H1 (cell line): ENCODE data around the gene ITPK1. TPM values are rescaled to one million over a fixed set of nuclear protein-coding genes. Genes with fewer than 3 reads are reported as not detected.
A peak's percentile ranks its signal among the peaks of the same experiment; 100 is the strongest.

Experiments
- CTCF ChIA-PET: fragments of 300-600 bp; sonication (Branson Sonifier 250); formaldehyde crosslinking; loops from one replicate; lab custom pipeline; 2021; ENCODE audit not compliant: partially characterized antibody; lab: Charles Lee
- POLR2A ChIA-PET: fragments of 300-600 bp; sonication (Branson Sonifier 250); formaldehyde crosslinking; loops from one replicate; lab custom pipeline; 2021; ENCODE audit warnings: inconsistent platforms; ENCODE audit not compliant: partially characterized antibody; lab: Charles Lee
- DNase-seq, 2 experiments: peaks; one replicate each; pipeline versions ENCODE4 v3.0.0 to v3.0.0-alpha.2; 2010 to 2022; ENCODE audit warnings: low spot score in 2 of 2, low read depth in 1 of 2, mixed read lengths in 1 of 2
- FAIRE-seq: peaks from 2 replicates; lab custom pipeline; 2011; peaks lifted over from hg19 to GRCh38; lab: Jason Lieb, UNC
- H2AFZ ChIP-seq: 2 replicates; pipeline ENCODE4 v1.8.1; 2012; ENCODE audit warnings: low read length, inconsistent platforms
- H2AK5ac ChIP-seq: 2 replicates; pipeline ENCODE4 v1.6.1; 2013; ENCODE audit warnings: low read depth, low read length
- H2BK120ac ChIP-seq: replicated peaks from 2 replicates; pipeline ENCODE3; 2013; ENCODE audit warnings: low read depth, low read length, inconsistent platforms
- H2BK12ac ChIP-seq: 2 replicates; pipeline ENCODE4 v1.6.1; 2013; ENCODE audit warnings: low read depth, low read length
- H2BK15ac ChIP-seq: 2 replicates; pipeline ENCODE4 v1.6.1; 2013; ENCODE audit warnings: low read length
- H2BK20ac ChIP-seq: 2 replicates; pipeline ENCODE4 v1.6.1; 2013; ENCODE audit warnings: low read length
- H2BK5ac ChIP-seq: 2 replicates; pipeline ENCODE4 v1.6.1; 2013; ENCODE audit warnings: low read depth, low read length
- H3K14ac ChIP-seq: 2 replicates; pipeline ENCODE4 v1.6.1; 2013; ENCODE audit warnings: inconsistent platforms; ENCODE audit not compliant: insufficient read length
- H3K18ac ChIP-seq: 2 replicates; pipeline ENCODE4 v1.6.1; 2013; ENCODE audit warnings: low read length; ENCODE audit errors: extremely low read depth
- H3K23ac ChIP-seq: 2 replicates; pipeline ENCODE4 v1.6.1; 2013; ENCODE audit warnings: inconsistent platforms; ENCODE audit not compliant: insufficient read length
- H3K23me2 ChIP-seq: 2 replicates; pipeline ENCODE4 v1.6.1; 2013; ENCODE audit warnings: low read depth, low read length
- H3K27ac ChIP-seq: 2 replicates; pipeline ENCODE4 v1.6.1; 2011; ENCODE audit warnings: low read depth, low read length, inconsistent platforms
- H3K27me3 ChIP-seq, 4 experiments: replicated peaks in 1 of 4; 1 replicate in 1 of 4; 2 replicates in 3 of 4; pipeline versions ENCODE4 v1.6.1 to v1.8.1; 2011 to 2013; ENCODE audit warnings: low read length in 3 of 4, mild to moderate bottlenecking in 3 of 4, inconsistent platforms in 2 of 4, mixed read lengths in 2 of 4, moderate library complexity in 1 of 4; ENCODE audit not compliant: control insufficient read depth in 3 of 4, insufficient read depth in 3 of 4; ENCODE audit errors: extremely low read depth in 1 of 4
- H3K36me3 ChIP-seq, 4 experiments: 2 replicates each; pipeline versions ENCODE4 v1.6.1 to v1.8.1; 2011 to 2013; ENCODE audit warnings: mild to moderate bottlenecking in 4 of 4, low read length in 3 of 4, moderate library complexity in 2 of 4, control low read depth in 1 of 4, inconsistent platforms in 1 of 4; ENCODE audit not compliant: insufficient read depth in 4 of 4, control insufficient read depth in 2 of 4
- H3K4ac ChIP-seq: replicated peaks from 2 replicates; pipeline ENCODE3; 2013; ENCODE audit warnings: low read length, low read depth, mixed read lengths, inconsistent platforms; ENCODE audit not compliant: insufficient read length
- H3K4me1 ChIP-seq, 4 experiments: replicated peaks in 1 of 4; 1 replicate in 1 of 4; 2 replicates in 3 of 4; pipeline versions ENCODE4 v1.6.1 to v1.8.1; 2011 to 2013; ENCODE audit warnings: low read length in 3 of 4, inconsistent platforms in 2 of 4, mixed read lengths in 1 of 4; ENCODE audit not compliant: insufficient read depth in 4 of 4, control insufficient read depth in 3 of 4
- H3K4me2 ChIP-seq, 2 experiments: 2 replicates each; pipeline versions ENCODE4 v1.6.1 to v1.8.1; 2011 to 2013; ENCODE audit warnings: low read depth in 2 of 2, low read length in 2 of 2, control low read depth in 1 of 2, inconsistent platforms in 1 of 2, mild to moderate bottlenecking in 1 of 2; ENCODE audit not compliant: insufficient read depth in 1 of 2
- H3K4me3 ChIP-seq, 4 experiments: fragments of 200-600, 300-600 bp in 1 of 4; sonication (generic), shearing (Covaris generic), sonication (Bioruptor Twin) in 1 of 4; 2 replicates each; pipeline versions ENCODE4 v1.5.1 to v1.8.1; 2011 to 2016; ENCODE audit warnings: low read length in 4 of 4, low read depth in 3 of 4, control low read depth in 2 of 4, inconsistent platforms in 2 of 4, mild to moderate bottlenecking in 2 of 4, mixed read lengths in 1 of 4, moderate library complexity in 1 of 4; ENCODE audit not compliant: insufficient read depth in 2 of 4; ENCODE audit errors: extremely low read depth in 1 of 4
- H3K56ac ChIP-seq: replicated peaks from 2 replicates; pipeline ENCODE3; 2013; ENCODE audit warnings: low read depth, mild to moderate bottlenecking, mixed read lengths, low read length, inconsistent platforms; ENCODE audit not compliant: insufficient read length
- H3K79me1 ChIP-seq: 2 replicates; pipeline ENCODE4 v1.6.1; 2013; ENCODE audit warnings: low read depth, low read length, control low read depth
- H3K79me2 ChIP-seq, 2 experiments: 2 replicates each; pipeline versions ENCODE4 v1.6.1 to v1.8.1; 2012 to 2013; ENCODE audit warnings: low read length in 2 of 2, mild to moderate bottlenecking in 2 of 2, inconsistent platforms in 1 of 2; ENCODE audit not compliant: insufficient read depth in 2 of 2, control insufficient read depth in 1 of 2
- H3K9ac ChIP-seq, 4 experiments: replicated peaks in 1 of 4; 1 replicate in 1 of 4; 2 replicates in 3 of 4; pipeline versions ENCODE4 v1.6.1 to v1.8.1; 2011 to 2013; ENCODE audit warnings: low read depth in 3 of 4, low read length in 3 of 4, control low read depth in 2 of 4, mild to moderate bottlenecking in 2 of 4, moderate library complexity in 2 of 4, inconsistent platforms in 1 of 4; ENCODE audit errors: extremely low read depth in 1 of 4
- H3K9me3 ChIP-seq, 2 experiments: 2 replicates each; pipeline versions ENCODE4 v1.6.1 to v1.8.1; 2012 to 2013; ENCODE audit warnings: mild to moderate bottlenecking in 2 of 2, moderate library complexity in 2 of 2, control low read depth in 1 of 2, inconsistent platforms in 1 of 2, low read depth in 1 of 2, low read length in 1 of 2, mixed read lengths in 1 of 2; ENCODE audit not compliant: insufficient read depth in 2 of 2
- H4K20me1 ChIP-seq, 2 experiments: replicated peaks in 1 of 2; 2 replicates each; pipeline versions ENCODE3 to v1.8.1; 2011 to 2013; ENCODE audit warnings: inconsistent platforms in 2 of 2, low read length in 2 of 2, mild to moderate bottlenecking in 1 of 2; ENCODE audit not compliant: insufficient read depth in 2 of 2, control insufficient read depth in 1 of 2
- H4K5ac ChIP-seq: 2 replicates; pipeline ENCODE4 v1.6.1; 2013; ENCODE audit warnings: low read length, low read depth, mixed read lengths, inconsistent platforms; ENCODE audit not compliant: insufficient read length
- H4K8ac ChIP-seq: 2 replicates; pipeline ENCODE4 v1.8.0; 2013; ENCODE audit warnings: mild to moderate bottlenecking, moderate library complexity, low read length, inconsistent platforms; ENCODE audit not compliant: insufficient read depth; ENCODE audit errors: extremely low read depth
- H4K91ac ChIP-seq: replicated peaks from 2 replicates; pipeline ENCODE3; 2013; ENCODE audit warnings: low read length, mixed read lengths, inconsistent platforms; ENCODE audit not compliant: insufficient read length
- BACH1 ChIP-seq: IDR thresholded peaks from 2 replicates; pipeline ENCODE4 v1.6.1; 2012; ENCODE audit warnings: low read length, improper control_type of control experiment
- CEBPB ChIP-seq: IDR thresholded peaks from 2 replicates; pipeline ENCODE4 v1.6.1; 2012; ENCODE audit warnings: low read depth, low read length
- EP300 ChIP-seq, 2 experiments: IDR thresholded peaks; 1 replicate in 1 of 2; 2 replicates in 1 of 2; pipeline ENCODE4 v1.6.1; 2011 to 2012; ENCODE audit warnings: low read depth in 2 of 2, low read length in 2 of 2, mild to moderate bottlenecking in 2 of 2, borderline replicate concordance in 1 of 2, inconsistent platforms in 1 of 2, moderate library complexity in 1 of 2
- EZH2 ChIP-seq: fragments of 200-600 bp; sonication (generic); IDR thresholded peaks from 2 replicates; pipeline ENCODE4 v1.7.1; 2012; ENCODE audit warnings: low read depth, mild to moderate bottlenecking, moderate library complexity, low read length, inconsistent platforms; ENCODE audit not compliant: severe bottlenecking
- POU5F1 ChIP-seq: IDR thresholded peaks from 2 replicates; pipeline ENCODE4 v1.6.1; 2011; ENCODE audit warnings: low read depth, mild to moderate bottlenecking, low read length, moderate library complexity
- RAD21 ChIP-seq, 2 experiments: IDR thresholded peaks in 1 of 2; conservative IDR thresholded peaks in 1 of 2; 2 replicates each; pipeline ENCODE4 v1.6.1; 2011; ENCODE audit warnings: low read depth in 2 of 2, low read length in 2 of 2, improper control_type of control experiment in 1 of 2, inconsistent platforms in 1 of 2, mild to moderate bottlenecking in 1 of 2, moderate library complexity in 1 of 2
- SIX5 ChIP-seq: IDR thresholded peaks from 2 replicates; pipeline ENCODE4 v1.6.1; 2011; ENCODE audit warnings: mild to moderate bottlenecking, low read depth, low read length
- SRF ChIP-seq: IDR thresholded peaks from 2 replicates; pipeline ENCODE4 v1.6.1; 2011; ENCODE audit warnings: mild to moderate bottlenecking, low read depth, low read length, moderate library complexity
- ZNF274 ChIP-seq: IDR thresholded peaks from 2 replicates; pipeline ENCODE4 v1.7.0; 2012; ENCODE audit warnings: low read length, borderline replicate concordance; ENCODE audit errors: extremely low read depth
- WGBS, 2 experiments: shearing (Covaris generic) in 1 of 2; methylation state at CpG; one replicate each; pipeline versions ENCODE4 v1.1.6 to v1.1.7; 2013 to 2015; ENCODE audit warnings: low lambda C conversion rate in 2 of 2, mixed read lengths in 2 of 2, inconsistent platforms in 1 of 2, low coverage in 1 of 2, missing lambda C conversion rate in 1 of 2; ENCODE audit not compliant: insufficient replicate concordance in 2 of 2, insufficient coverage in 1 of 2, insufficient read length in 1 of 2; ENCODE audit errors: extremely low coverage in 1 of 2, missing lambda C conversion rate in 1 of 2; 5-methylcytosine and 5-hydroxymethylcytosine counted together
- polyA plus RNA-seq, 7 experiments: library from polyadenylated mRNA; depleted of rRNA in 3 of 7; stranded (reverse) in 5 of 7; unstranded in 2 of 7; fragments of >200 nt in 5 of 7; fragments of 200-250 nt in 2 of 7; gene quantifications; 1 replicate in 5 of 7; 2 replicates in 1 of 7; 4 replicates in 1 of 7; pipeline versions ENCODE4 v1.2.1 to v1.2.3, GENCODE V29; 2011 to 2013; ENCODE audit warnings: missing spikeins in 2 of 7, mixed read lengths in 2 of 7
- total RNA-seq: library from RNA; stranded (reverse); fragmentation: NEBNext Ultra II Directional; extraction: Animal tissue kit (Norgen Biotek cat#: 25700); gene quantifications from 2 replicates; pipeline ENCODE4 v1.2.1, GENCODE V29; 2021
- TF ChIP-seq, protein P1 (sequence below): IDR thresholded peaks from 2 replicates; pipeline ENCODE4 v1.6.1; 2012; ENCODE audit warnings: inconsistent platforms
- TF ChIP-seq, protein P2 (sequence below): IDR thresholded peaks from 2 replicates; pipeline ENCODE4 v1.6.1; 2012; ENCODE audit warnings: inconsistent platforms

Gene ITPK1
- total and polyA plus RNA-seq, 2 of the 8 experiments (the other 6 are each of a cell fraction or from before 2014, with no cell fraction given): 108 to 143 TPM

DNA sequence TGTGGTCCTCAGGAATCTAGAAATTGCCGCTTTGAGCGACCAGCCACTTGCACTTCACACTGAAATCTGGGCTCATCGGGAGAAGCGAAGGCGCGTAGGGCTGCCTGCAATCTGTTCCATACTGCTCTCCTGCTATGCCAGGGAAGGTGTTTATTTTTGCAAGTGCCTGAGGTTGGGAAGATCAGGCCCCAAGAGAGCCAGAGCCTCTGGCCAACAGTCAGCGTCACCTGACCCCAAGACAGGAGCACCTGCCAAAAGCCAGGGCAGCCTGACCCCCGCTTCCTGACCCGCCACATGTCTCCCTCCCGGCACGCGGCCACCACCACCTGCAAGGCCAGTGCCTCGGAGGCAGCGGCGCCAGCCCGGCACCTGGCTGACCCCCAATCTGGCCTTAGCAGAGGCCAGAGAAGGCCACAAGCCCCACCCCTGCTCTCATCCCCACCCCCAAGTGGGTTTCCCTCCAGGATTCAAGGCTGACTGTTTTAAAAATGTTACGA, 98.4 kb downstream of the ITPK1 start:
- no peak overlapping the region for H3K23ac ChIP-seq
- H3K14ac ChIP-seq: no peak overlapping the region
- H2BK20ac ChIP-seq: no peak overlapping the region
- POLR2A ChIA-PET: no interaction called here
- H3K18ac ChIP-seq: no peak overlapping the region
- no peak overlapping the region; the same call in 1 of the 2 replicates for H4K8ac ChIP-seq
- CTCF ChIA-PET: interaction anchor here (1.2 to 8.8 kb wide), 3 partner anchors 17 to 96 kb away, joined by 3 to 71 read pairs (median 12); no protein-coding TSS in a partner anchor
- H4K20me1 ChIP-seq: peaks cover 2 to 9% of the 10 kb centered on the region in 2 experiments
- no peak overlapping the region for H2BK15ac ChIP-seq
- H4K5ac ChIP-seq: no peak overlapping the region
- TF ChIP-seq SIX5 (no peak), ZNF274 (no peak), EZH2 (no peak), CEBPB (no peak), RAD21 (IDR thresholded peaks at IDR 0.05 in 1 of 2, conservative IDR thresholded peaks at IDR 0.05 in 1 of 2; ENCODE audit: low read depth in 2 of 2, low read length in 2 of 2) (no peak), POU5F1 (no peak), EP300 (IDR thresholded peaks at IDR 0.05; ENCODE audit: borderline replicate concordance in 1 of 2, low read depth in 2 of 2, low read length in 2 of 2) (no peak), SRF (no peak), BACH1 (no peak)
- TF ChIP-seq, protein P1, sequence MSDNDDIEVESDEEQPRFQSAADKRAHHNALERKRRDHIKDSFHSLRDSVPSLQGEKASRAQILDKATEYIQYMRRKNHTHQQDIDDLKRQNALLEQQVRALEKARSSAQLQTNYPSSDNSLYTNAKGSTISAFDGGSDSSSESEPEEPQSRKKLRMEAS: peak; percentile 47
- TF ChIP-seq, protein P2, sequence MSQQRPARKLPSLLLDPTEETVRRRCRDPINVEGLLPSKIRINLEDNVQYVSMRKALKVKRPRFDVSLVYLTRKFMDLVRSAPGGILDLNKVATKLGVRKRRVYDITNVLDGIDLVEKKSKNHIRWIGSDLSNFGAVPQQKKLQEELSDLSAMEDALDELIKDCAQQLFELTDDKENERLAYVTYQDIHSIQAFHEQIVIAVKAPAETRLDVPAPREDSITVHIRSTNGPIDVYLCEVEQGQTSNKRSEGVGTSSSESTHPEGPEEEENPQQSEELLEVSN: peak; percentile 22; the same call in 1 of the 2 replicates
- H3K4ac ChIP-seq: no peak overlapping the region
- H2BK12ac ChIP-seq: no peak overlapping the region
- 72% methylated on average over 14 of the region's 17 CpGs; no CpG with 5 or more reads in 1 of the 2 experiments for WGBS, 2 experiments
- no peak overlapping the region for H4K91ac ChIP-seq
- no peaks in the 10 kb centered on the region for H3K27me3 ChIP-seq
- H2BK5ac ChIP-seq: no peak overlapping the region
- no peak overlapping the region for H3K56ac ChIP-seq
- H3K4me1 ChIP-seq: peaks cover 0 to 25% (median 14%) of the 10 kb centered on the region in 4 experiments; a peak in 6 of 7 replicates
- H3K79me2 ChIP-seq: peaks cover 0 to 76% of the 10 kb centered on the region in 2 experiments; a peak in 2 of 4 replicates
- H3K36me3 ChIP-seq: peaks cover 0 to 4% (median 0%) of the 10 kb centered on the region in 4 experiments; a peak in 1 of 8 replicates
- H3K9me3 ChIP-seq: no peaks in the 10 kb centered on the region
- FAIRE-seq (no peak), DNase-seq (no peak)
- H3K23me2 ChIP-seq: no peaks in the 10 kb centered on the region
- no peak overlapping the region for H2BK120ac ChIP-seq
- no peak overlapping the region for H3K4me3 ChIP-seq
- H2AK5ac ChIP-seq: no peak overlapping the region
- no peak overlapping the region for H2AFZ ChIP-seq
- H3K9ac ChIP-seq: no peak overlapping the region
- H3K4me2 ChIP-seq: no peak overlapping the region
- peaks cover 26% of the 10 kb centered on the region for H3K79me1 ChIP-seq
- H3K27ac ChIP-seq: no peak overlapping the region
